Endothelial cell of umbilical vein (primary cell): ENCODE measurements around the gene NPLOC4. TPM values are rescaled to one million over a fixed set of nuclear protein-coding genes. Genes with fewer than 3 reads are reported as not detected.

Experiments
- BruUV-seq: library from RNA; stranded (reverse); fragments of 400-500 nt; replicated peaks from 2 replicates; lab custom pipeline; 2021; lab: Mats Ljungman, UMichigan
- CTCF ChIA-PET: fragments of 300-600, 350-600 bp; sonication (Branson Sonifier 250); formaldehyde crosslinking; loops from one replicate; lab custom pipeline; 2021; ENCODE audit warnings: antibody characterized with exemption, inconsistent platforms; lab: Charles Lee
- POLR2A ChIA-PET: fragments of 300-600, 350-600 bp; sonication (Branson Sonifier 250); formaldehyde crosslinking; loops from one replicate; lab custom pipeline; 2021; ENCODE audit warnings: antibody characterized with exemption, inconsistent platforms; lab: Charles Lee
- DNase-seq: peaks from one replicate; pipeline ENCODE4 v3.0.0-alpha.2; 2011; ENCODE audit warnings: low read depth, low spot score
- FAIRE-seq: peaks from 2 replicates; lab custom pipeline; 2011; peaks lifted over from hg19 to GRCh38; lab: Jason Lieb, UNC
- H2AFZ ChIP-seq: 2 replicates; pipeline ENCODE4 v1.6.0; 2012; ENCODE audit warnings: low read depth, low read length, control low read depth, inconsistent platforms
- H3K27ac ChIP-seq: 2 replicates; pipeline ENCODE4 v1.5.1; 2011; ENCODE audit warnings: low read depth, mild to moderate bottlenecking, control low read depth, low read length, moderate library complexity; ENCODE audit not compliant: insufficient read depth
- H3K27me3 ChIP-seq, 2 experiments: 2 replicates each; pipeline versions ENCODE4 v1.6.0 to v1.6.1; 2011; ENCODE audit warnings: low read length in 2 of 2, mixed read lengths in 1 of 2; ENCODE audit not compliant: control insufficient read depth in 2 of 2, insufficient read depth in 2 of 2
- H3K36me3 ChIP-seq, 2 experiments: 2 replicates in 1 of 2; 3 replicates in 1 of 2; pipeline ENCODE4 v1.5.1; 2011; ENCODE audit warnings: low read length in 2 of 2, mild to moderate bottlenecking in 1 of 2, moderate library complexity in 1 of 2; ENCODE audit not compliant: control insufficient read depth in 2 of 2, insufficient read depth in 2 of 2; ENCODE audit errors: extremely low read depth in 1 of 2
- H3K4me1 ChIP-seq: 3 replicates; pipeline ENCODE4 v1.5.1; 2011; ENCODE audit warnings: mild to moderate bottlenecking, low read length; ENCODE audit not compliant: control insufficient read depth, insufficient read depth; ENCODE audit errors: extremely low read depth
- H3K4me2 ChIP-seq: 2 replicates; pipeline ENCODE4 v1.6.1; 2011; ENCODE audit warnings: low read length, control low read depth, mixed read lengths; ENCODE audit not compliant: insufficient read depth
- H3K4me3 ChIP-seq, 3 experiments: fragments of 200-600 bp in 1 of 3; sonication (generic), shearing (Covaris generic) in 1 of 3; replicated peaks in 1 of 3; 2 replicates each; pipeline ENCODE4 v1.5.1; 2011 to 2016; ENCODE audit warnings: control low read depth in 3 of 3, low read length in 3 of 3, mild to moderate bottlenecking in 2 of 3, inconsistent platforms in 1 of 3, low read depth in 1 of 3, moderate library complexity in 1 of 3; ENCODE audit not compliant: insufficient read depth in 1 of 3
- H3K79me2 ChIP-seq: 2 replicates; pipeline ENCODE4 v1.6.0; 2012; ENCODE audit warnings: low read length, inconsistent platforms; ENCODE audit not compliant: control insufficient read depth, insufficient read depth
- H3K9ac ChIP-seq: replicated peaks from 2 replicates; pipeline ENCODE3; 2011; ENCODE audit warnings: low read length, control low read depth; ENCODE audit not compliant: insufficient read depth; ENCODE audit errors: extremely low read depth
- H3K9me1 ChIP-seq: replicated peaks from 3 replicates; pipeline ENCODE4 v1.6.0; 2011; ENCODE audit warnings: mild to moderate bottlenecking, low read length; ENCODE audit not compliant: control insufficient read depth, insufficient read depth; ENCODE audit errors: extremely low read depth
- H3K9me3 ChIP-seq: replicated peaks from 2 replicates; pipeline ENCODE4 v1.5.1; 2012; ENCODE audit warnings: low read length, inconsistent platforms; ENCODE audit not compliant: control insufficient read depth, insufficient read depth
- H4K20me1 ChIP-seq: replicated peaks from 2 replicates; pipeline ENCODE3; 2011; ENCODE audit warnings: mild to moderate bottlenecking, low read length; ENCODE audit not compliant: control insufficient read depth, insufficient read depth; ENCODE audit errors: extremely low read depth
- EZH2 ChIP-seq: IDR thresholded peaks from 2 replicates; pipeline ENCODE4 v1.6.1; 2012; ENCODE audit warnings: borderline replicate concordance, low read depth, mild to moderate bottlenecking, moderate library complexity, low read length, inconsistent platforms; ENCODE audit not compliant: severe bottlenecking
- FOS ChIP-seq: IDR thresholded peaks from 2 replicates; pipeline ENCODE4 v1.6.1; 2011; ENCODE audit warnings: mild to moderate bottlenecking, low read length, moderate library complexity, borderline replicate concordance; ENCODE audit not compliant: insufficient read depth
- JUN ChIP-seq: IDR thresholded peaks from 2 replicates; pipeline ENCODE4 v1.6.1; 2011; ENCODE audit warnings: borderline replicate concordance, low read depth; ENCODE audit not compliant: insufficient read length, insufficient read depth
- MYC ChIP-seq: IDR thresholded peaks from one replicate; pipeline ENCODE4 v1.6.1; 2011; ENCODE audit warnings: mild to moderate bottlenecking, low read depth, low read length
- POLR2A ChIP-seq: IDR thresholded peaks from 2 replicates; pipeline ENCODE4 v1.6.1; 2012; ENCODE audit warnings: low read depth, mild to moderate bottlenecking, control low read depth, low read length
- POLR2AphosphoS5 ChIP-seq: IDR thresholded peaks from 2 replicates; pipeline ENCODE4 v1.6.1; 2012; ENCODE audit warnings: low read depth, mild to moderate bottlenecking, control low read depth, low read length, moderate library complexity; ENCODE audit not compliant: insufficient read depth
- dilution Hi-C: fragments of 300-500 bp; cut with MboI; formaldehyde crosslinking; loops from one replicate; pipeline ENCODE4 v1.15.0; 2019; ENCODE audit warnings: low sequenced_read_pairs; ENCODE audit not compliant: extremely low pct_ligation_motif_present
- intact Hi-C: fragments of 100-400 bp; cut with micrococcal nuclease; formaldehyde crosslinking; loops from one replicate; pipeline ENCODE4 v1.10.0; 2022
- polyA plus RNA-seq, 4 experiments: library from polyadenylated mRNA; depleted of rRNA in 3 of 4; stranded (reverse) in 3 of 4; unstranded in 1 of 4; fragments of >200 nt; gene quantifications; 2 replicates each; pipeline versions ENCODE4 v1.2.1 to v1.2.3, GENCODE V29; 2011 to 2012; ENCODE audit warnings: missing spikeins in 1 of 4
- total RNA-seq: library from RNA; stranded (reverse); gene quantifications from 2 replicates; pipeline ENCODE4 v1.2.3, GENCODE V29; 2021
- TF ChIP-seq, protein P1 (sequence below), 2 donors: IDR thresholded peaks; 1 replicate in 1 of 2; 2 replicates in 1 of 2; pipeline ENCODE4 v1.5.1; 2011; ENCODE audit warnings: low read length in 2 of 2, mild to moderate bottlenecking in 2 of 2, moderate library complexity in 2 of 2, control low read depth in 1 of 2, inconsistent platforms in 1 of 2, low read depth in 1 of 2; ENCODE audit not compliant: insufficient read depth in 1 of 2; ENCODE audit errors: extremely low read depth in 1 of 2
- TF ChIP-seq, protein P2 (sequence below): IDR thresholded peaks from 2 replicates; pipeline ENCODE4 v1.6.1; 2011; ENCODE audit not compliant: insufficient read depth, insufficient read length

Gene NPLOC4
- total and polyA plus RNA-seq, 2 donors (not counting 3 experiments of a cell fraction or from before 2014, with no cell fraction given): 150 to 175 TPM

DNA sequence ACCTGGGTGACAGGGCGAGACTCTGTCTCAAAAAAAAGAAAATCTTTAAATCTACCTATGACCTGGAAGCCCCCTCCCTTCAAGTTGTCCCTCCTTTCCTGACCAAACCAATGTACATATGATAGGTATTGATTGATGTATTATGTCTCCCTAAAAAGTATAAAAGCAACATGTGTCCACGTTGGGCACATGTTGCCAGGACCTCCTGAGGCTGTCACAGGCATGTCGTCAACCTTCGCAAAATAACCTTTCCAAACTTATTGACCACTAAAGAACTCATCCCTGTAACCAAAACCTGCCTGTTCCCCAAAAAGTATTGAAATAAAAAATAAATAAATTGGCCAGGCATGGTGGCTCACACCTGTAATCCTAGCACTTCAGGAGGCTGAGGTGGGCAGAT lies 25.1 kb upstream of the NPLOC4 start:
- CTCF ChIA-PET: no interaction called here
- no peak for TF ChIP-seq EZH2
- no peak for TF ChIP-seq FOS
- TF ChIP-seq MYC: no peak
- TF ChIP-seq POLR2A: no peak
- no peak for TF ChIP-seq POLR2AphosphoS5
- TF ChIP-seq, protein P1, sequence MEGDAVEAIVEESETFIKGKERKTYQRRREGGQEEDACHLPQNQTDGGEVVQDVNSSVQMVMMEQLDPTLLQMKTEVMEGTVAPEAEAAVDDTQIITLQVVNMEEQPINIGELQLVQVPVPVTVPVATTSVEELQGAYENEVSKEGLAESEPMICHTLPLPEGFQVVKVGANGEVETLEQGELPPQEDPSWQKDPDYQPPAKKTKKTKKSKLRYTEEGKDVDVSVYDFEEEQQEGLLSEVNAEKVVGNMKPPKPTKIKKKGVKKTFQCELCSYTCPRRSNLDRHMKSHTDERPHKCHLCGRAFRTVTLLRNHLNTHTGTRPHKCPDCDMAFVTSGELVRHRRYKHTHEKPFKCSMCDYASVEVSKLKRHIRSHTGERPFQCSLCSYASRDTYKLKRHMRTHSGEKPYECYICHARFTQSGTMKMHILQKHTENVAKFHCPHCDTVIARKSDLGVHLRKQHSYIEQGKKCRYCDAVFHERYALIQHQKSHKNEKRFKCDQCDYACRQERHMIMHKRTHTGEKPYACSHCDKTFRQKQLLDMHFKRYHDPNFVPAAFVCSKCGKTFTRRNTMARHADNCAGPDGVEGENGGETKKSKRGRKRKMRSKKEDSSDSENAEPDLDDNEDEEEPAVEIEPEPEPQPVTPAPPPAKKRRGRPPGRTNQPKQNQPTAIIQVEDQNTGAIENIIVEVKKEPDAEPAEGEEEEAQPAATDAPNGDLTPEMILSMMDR (IDR thresholded peaks at IDR 0.05; ENCODE audit: extremely low read depth in 1 of 2, insufficient read depth in 1 of 2, low read depth in 1 of 2, low read length in 2 of 2): no peak
- TF ChIP-seq JUN: no peak
- TF ChIP-seq, protein P2, sequence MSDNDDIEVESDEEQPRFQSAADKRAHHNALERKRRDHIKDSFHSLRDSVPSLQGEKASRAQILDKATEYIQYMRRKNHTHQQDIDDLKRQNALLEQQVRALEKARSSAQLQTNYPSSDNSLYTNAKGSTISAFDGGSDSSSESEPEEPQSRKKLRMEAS: no peak
- intact Hi-C loops: no loop called here

More for the DNA sequence above, 25.1 kb upstream of the NPLOC4 start:
- POLR2A ChIA-PET: no interaction called here
- no peak overlapping the region for H3K4me3 ChIP-seq
- H3K4me2 ChIP-seq: no peak overlapping the region
- no peaks in the 10 kb centered on the region for H3K27me3 ChIP-seq
- no peak overlapping the region for H3K27ac ChIP-seq
- H3K9me1 ChIP-seq: no peaks in the 10 kb centered on the region
- peaks cover 7% of the 10 kb centered on the region for H3K79me2 ChIP-seq
- H3K9ac ChIP-seq: no peak overlapping the region
- no peak for DNase-seq
- no peak for FAIRE-seq
- no peaks in the 10 kb centered on the region for H3K9me3 ChIP-seq
- BruUV-seq: no TSS peak
- dilution Hi-C loops: no loop called here
- H3K4me1 ChIP-seq: peaks cover 13% of the 10 kb centered on the region
- H4K20me1 ChIP-seq: no peaks in the 10 kb centered on the region
- peaks cover 0 to 3% of the 10 kb centered on the region in 2 experiments for H3K36me3 ChIP-seq
- H2AFZ ChIP-seq: no peak overlapping the region
